Neural cell (in vitro differentiated cells): ENCODE measurements around the gene COL16A1. TPM values are rescaled to one million over a fixed set of nuclear protein-coding genes. Genes with fewer than 3 reads are reported as not detected.

ENCODE experiments used
- H2AFZ ChIP-seq: fragments of 200-600, 300-800 bp; sonication (generic), shearing (Covaris generic); 2 replicates; pipeline ENCODE4 v1.6.0; 2014; ENCODE audit warnings: low read depth, mild to moderate bottlenecking, antibody characterized with exemption, low read length, moderate library complexity
- H3F3A ChIP-seq: fragments of 200-600 bp; shearing (Covaris generic); 2 replicates; pipeline ENCODE4 v1.6.1; 2016; ENCODE audit warnings: mild to moderate bottlenecking, moderate library complexity, mixed read lengths, antibody characterized with exemption, low read length; ENCODE audit not compliant: insufficient read depth, poor library complexity, severe bottlenecking
- H3K27ac ChIP-seq: fragments of 200-600, 300-800 bp; sonication (generic), shearing (Covaris generic); 2 replicates; pipeline ENCODE4 v1.5.1; 2014; ENCODE audit warnings: mild to moderate bottlenecking, low read length, moderate library complexity
- H3K27me3 ChIP-seq: fragments of 300-800, 200-600 bp; sonication (generic), shearing (Covaris generic); 2 replicates; pipeline ENCODE4 v1.6.0; 2014; ENCODE audit warnings: mild to moderate bottlenecking, low read depth, low read length, moderate library complexity; ENCODE audit not compliant: insufficient read depth
- H3K36me3 ChIP-seq: fragments of 300-800, 200-600 bp; sonication (generic), shearing (Covaris generic); 2 replicates; pipeline ENCODE4 v1.5.1; 2014; ENCODE audit warnings: mild to moderate bottlenecking, antibody characterized with exemption, low read length, moderate library complexity; ENCODE audit not compliant: insufficient read depth
- H3K4me2 ChIP-seq: fragments of 300-800, 200-600 bp; sonication (generic), shearing (Covaris generic); 2 replicates; pipeline ENCODE4 v1.6.0; 2014; ENCODE audit warnings: mild to moderate bottlenecking, low read length
- H3K4me3 ChIP-seq: fragments of 300-800, 200-600 bp; sonication (generic), shearing (Covaris generic); 2 replicates; pipeline ENCODE4 v1.5.1; 2014; ENCODE audit warnings: mild to moderate bottlenecking, low read length, moderate library complexity
- H3K79me2 ChIP-seq: fragments of 200-600 bp; shearing (Covaris generic); replicated peaks from 2 replicates; pipeline ENCODE4 v1.6.0; 2014; ENCODE audit warnings: mild to moderate bottlenecking, low read length, moderate library complexity; ENCODE audit not compliant: insufficient read depth
- H3K9ac ChIP-seq: fragments of 300-800, 200-600 bp; sonication (generic), shearing (Covaris generic); 2 replicates; pipeline ENCODE4 v1.6.1; 2016; ENCODE audit warnings: mild to moderate bottlenecking, low read length, mixed read lengths
- H3K9me2 ChIP-seq: fragments of 200-600 bp; shearing (Covaris generic); 2 replicates; pipeline ENCODE4 v1.6.1; 2016; ENCODE audit warnings: mild to moderate bottlenecking, low read length, mixed read lengths; ENCODE audit not compliant: insufficient read depth
- H3K9me3 ChIP-seq: fragments of 200-600, 300-800 bp; sonication (generic), shearing (Covaris generic); 2 replicates; pipeline ENCODE4 v1.6.1; 2016; ENCODE audit warnings: mild to moderate bottlenecking, mixed run types, low read length, moderate library complexity, mixed read lengths
- H4K20me1 ChIP-seq: fragments of 200-600 bp; shearing (Covaris generic); 2 replicates; pipeline ENCODE4 v1.6.1; 2016; ENCODE audit warnings: mild to moderate bottlenecking, mixed run types; ENCODE audit not compliant: insufficient read depth
- EP300 ChIP-seq: fragments of 450-650 bp; conservative IDR thresholded peaks from 2 replicates; pipeline ENCODE4 v1.6.1; 2014; ENCODE audit warnings: antibody characterized with exemption, mild to moderate bottlenecking, moderate library complexity; ENCODE audit not compliant: poor library complexity, severe bottlenecking
- EZH2 ChIP-seq: fragments of 200-600, 300-800 bp; shearing (Covaris generic), sonication (generic); IDR thresholded peaks from 2 replicates; pipeline ENCODE4 v1.6.1; 2014; ENCODE audit warnings: antibody characterized with exemption, low read length, borderline replicate concordance, mild to moderate bottlenecking; ENCODE audit not compliant: insufficient read depth, poor library complexity, severe bottlenecking
- MXI1 ChIP-seq: fragments of 450-650 bp; conservative IDR thresholded peaks from 2 replicates; pipeline ENCODE4 v1.6.1; 2014; ENCODE audit warnings: antibody characterized with exemption, mild to moderate bottlenecking; ENCODE audit not compliant: poor library complexity, severe bottlenecking
- POLR2AphosphoS5 ChIP-seq: IDR thresholded peaks from 2 replicates; pipeline ENCODE4 v1.6.1; 2012
- RAD21 ChIP-seq: fragments of 450-650 bp; conservative IDR thresholded peaks from 2 replicates; pipeline ENCODE4 v1.6.1; 2014; ENCODE audit warnings: antibody characterized with exemption, mild to moderate bottlenecking, moderate library complexity
- SMC3 ChIP-seq: fragments of 450-650 bp; conservative IDR thresholded peaks from 2 replicates; pipeline ENCODE4 v1.6.1; 2014; ENCODE audit warnings: antibody characterized with exemption, mild to moderate bottlenecking, moderate library complexity; ENCODE audit not compliant: poor library complexity
- TAF1 ChIP-seq: IDR thresholded peaks from 2 replicates; pipeline ENCODE4 v1.6.1; 2012; ENCODE audit warnings: low read depth
- polyA plus RNA-seq: library from polyadenylated mRNA; depleted of rRNA; stranded (reverse); fragments of >200 nt; gene quantifications from 2 replicates; pipeline ENCODE4 v1.2.3, GENCODE V29; 2014
- TF ChIP-seq, protein P1 (sequence below): fragments of 450-650 bp; IDR thresholded peaks from 2 replicates; pipeline ENCODE4 v1.5.1; 2014; ENCODE audit warnings: antibody characterized with exemption, mild to moderate bottlenecking, moderate library complexity; ENCODE audit not compliant: poor library complexity, severe bottlenecking
- TF ChIP-seq, protein P2 (sequence below): IDR thresholded peaks from 2 replicates; pipeline ENCODE4 v1.6.1; 2012; ENCODE audit warnings: borderline replicate concordance

Gene COL16A1
- polyA plus RNA-seq, 1 donor from 2014 or later: 3.4 TPM

DNA sequence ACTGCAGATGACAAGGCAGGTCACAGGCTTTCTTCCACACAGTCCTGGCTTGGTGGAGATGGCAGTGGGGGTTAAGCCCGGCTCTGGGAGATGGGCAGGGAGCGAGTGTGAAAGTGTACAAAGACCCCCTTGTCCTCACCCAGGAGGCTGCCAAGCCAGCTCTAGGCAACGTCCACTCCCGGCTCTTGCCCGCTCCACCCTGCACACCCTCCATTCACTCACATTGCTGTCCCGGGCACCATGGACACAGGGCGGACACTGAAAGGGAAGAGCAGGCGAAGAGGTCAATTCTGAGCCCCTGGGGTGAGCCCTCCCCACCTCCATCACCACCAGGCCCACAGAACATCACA, 8.9 kb downstream of the COL16A1 start:
- Histone ChIP-seq H3F3A (no peaks in the 10 kb centered on the region), H3K9me2 (no peaks in the 10 kb centered on the region), H3K9ac (no peak overlapping the region), H3K27me3 (no peaks in the 10 kb centered on the region), H4K20me1 (no peaks in the 10 kb centered on the region), H3K79me2 (no peaks in the 10 kb centered on the region), H2AFZ (no peak overlapping the region), H3K4me2 (no peak overlapping the region), H3K9me3 (no peaks in the 10 kb centered on the region), H3K4me3 (no peak overlapping the region), H3K36me3 (no peaks in the 10 kb centered on the region), H3K27ac (no peak overlapping the region)
- TF ChIP-seq, protein P1, sequence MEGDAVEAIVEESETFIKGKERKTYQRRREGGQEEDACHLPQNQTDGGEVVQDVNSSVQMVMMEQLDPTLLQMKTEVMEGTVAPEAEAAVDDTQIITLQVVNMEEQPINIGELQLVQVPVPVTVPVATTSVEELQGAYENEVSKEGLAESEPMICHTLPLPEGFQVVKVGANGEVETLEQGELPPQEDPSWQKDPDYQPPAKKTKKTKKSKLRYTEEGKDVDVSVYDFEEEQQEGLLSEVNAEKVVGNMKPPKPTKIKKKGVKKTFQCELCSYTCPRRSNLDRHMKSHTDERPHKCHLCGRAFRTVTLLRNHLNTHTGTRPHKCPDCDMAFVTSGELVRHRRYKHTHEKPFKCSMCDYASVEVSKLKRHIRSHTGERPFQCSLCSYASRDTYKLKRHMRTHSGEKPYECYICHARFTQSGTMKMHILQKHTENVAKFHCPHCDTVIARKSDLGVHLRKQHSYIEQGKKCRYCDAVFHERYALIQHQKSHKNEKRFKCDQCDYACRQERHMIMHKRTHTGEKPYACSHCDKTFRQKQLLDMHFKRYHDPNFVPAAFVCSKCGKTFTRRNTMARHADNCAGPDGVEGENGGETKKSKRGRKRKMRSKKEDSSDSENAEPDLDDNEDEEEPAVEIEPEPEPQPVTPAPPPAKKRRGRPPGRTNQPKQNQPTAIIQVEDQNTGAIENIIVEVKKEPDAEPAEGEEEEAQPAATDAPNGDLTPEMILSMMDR: no peak
- no peak for TF ChIP-seq TAF1
- TF ChIP-seq, protein P2, sequence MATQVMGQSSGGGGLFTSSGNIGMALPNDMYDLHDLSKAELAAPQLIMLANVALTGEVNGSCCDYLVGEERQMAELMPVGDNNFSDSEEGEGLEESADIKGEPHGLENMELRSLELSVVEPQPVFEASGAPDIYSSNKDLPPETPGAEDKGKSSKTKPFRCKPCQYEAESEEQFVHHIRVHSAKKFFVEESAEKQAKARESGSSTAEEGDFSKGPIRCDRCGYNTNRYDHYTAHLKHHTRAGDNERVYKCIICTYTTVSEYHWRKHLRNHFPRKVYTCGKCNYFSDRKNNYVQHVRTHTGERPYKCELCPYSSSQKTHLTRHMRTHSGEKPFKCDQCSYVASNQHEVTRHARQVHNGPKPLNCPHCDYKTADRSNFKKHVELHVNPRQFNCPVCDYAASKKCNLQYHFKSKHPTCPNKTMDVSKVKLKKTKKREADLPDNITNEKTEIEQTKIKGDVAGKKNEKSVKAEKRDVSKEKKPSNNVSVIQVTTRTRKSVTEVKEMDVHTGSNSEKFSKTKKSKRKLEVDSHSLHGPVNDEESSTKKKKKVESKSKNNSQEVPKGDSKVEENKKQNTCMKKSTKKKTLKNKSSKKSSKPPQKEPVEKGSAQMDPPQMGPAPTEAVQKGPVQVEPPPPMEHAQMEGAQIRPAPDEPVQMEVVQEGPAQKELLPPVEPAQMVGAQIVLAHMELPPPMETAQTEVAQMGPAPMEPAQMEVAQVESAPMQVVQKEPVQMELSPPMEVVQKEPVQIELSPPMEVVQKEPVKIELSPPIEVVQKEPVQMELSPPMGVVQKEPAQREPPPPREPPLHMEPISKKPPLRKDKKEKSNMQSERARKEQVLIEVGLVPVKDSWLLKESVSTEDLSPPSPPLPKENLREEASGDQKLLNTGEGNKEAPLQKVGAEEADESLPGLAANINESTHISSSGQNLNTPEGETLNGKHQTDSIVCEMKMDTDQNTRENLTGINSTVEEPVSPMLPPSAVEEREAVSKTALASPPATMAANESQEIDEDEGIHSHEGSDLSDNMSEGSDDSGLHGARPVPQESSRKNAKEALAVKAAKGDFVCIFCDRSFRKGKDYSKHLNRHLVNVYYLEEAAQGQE: no peak
- TF ChIP-seq EZH2: no peak
- TF ChIP-seq EP300: no peak
- no peak for TF ChIP-seq MXI1
- TF ChIP-seq SMC3: no peak
- no peak for TF ChIP-seq POLR2AphosphoS5
- no peak for TF ChIP-seq RAD21

DNA sequence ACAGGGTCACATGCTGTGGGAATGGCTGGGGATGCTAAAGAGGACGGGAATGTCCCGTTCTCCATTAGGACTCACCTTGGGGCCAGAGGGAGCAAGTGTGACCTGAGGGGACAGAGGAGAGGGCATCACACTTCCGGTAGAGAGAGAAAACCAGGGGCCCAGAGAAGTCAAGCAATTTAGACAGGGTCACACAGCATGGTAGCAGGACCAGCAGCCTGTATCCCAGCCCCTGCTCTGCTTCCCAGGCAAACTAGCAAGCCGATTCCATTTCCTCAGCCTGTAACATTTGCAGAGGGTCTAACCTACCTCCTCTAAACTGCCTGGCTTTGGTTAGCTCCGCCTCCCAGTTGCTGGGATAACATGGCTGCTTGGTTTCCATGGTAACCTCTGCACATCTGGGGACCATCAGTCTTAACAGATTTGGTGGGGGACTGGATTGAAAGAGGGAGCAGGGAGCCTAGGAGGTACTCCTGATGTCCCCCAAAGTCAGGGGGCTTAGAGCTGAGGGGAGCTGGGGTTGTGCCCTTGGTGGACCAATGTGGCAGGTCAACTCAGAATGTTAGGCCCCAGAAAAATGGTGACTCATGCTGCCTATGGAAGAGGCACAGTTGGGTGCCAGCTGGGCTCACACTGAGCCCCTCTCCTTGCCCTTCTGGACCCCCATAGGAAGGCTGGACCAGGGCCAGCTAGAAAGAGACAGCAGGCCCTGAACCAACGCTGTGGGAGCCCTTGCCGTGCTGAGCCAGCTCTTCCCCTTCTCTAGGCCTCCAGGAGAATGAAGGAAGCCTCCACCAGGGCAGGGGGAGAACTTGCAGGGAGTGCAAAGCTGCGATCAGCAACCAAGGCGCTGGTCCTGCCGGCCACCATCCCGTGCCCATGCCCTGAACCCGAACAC, 9.5 kb downstream of the COL16A1 start:
- Histone ChIP-seq H2AFZ (no peak overlapping the region), H3K9me3 (no peaks in the 10 kb centered on the region), H3K9me2 (no peaks in the 10 kb centered on the region), H3K36me3 (no peaks in the 10 kb centered on the region), H3K27me3 (no peaks in the 10 kb centered on the region), H3F3A (no peaks in the 10 kb centered on the region), H3K9ac (no peak overlapping the region), H3K4me2 (no peak overlapping the region), H3K27ac (no peak overlapping the region), H4K20me1 (no peaks in the 10 kb centered on the region), H3K79me2 (no peaks in the 10 kb centered on the region), H3K4me3 (no peak overlapping the region)
- TF ChIP-seq MXI1: no peak
- no peak for TF ChIP-seq SMC3
- TF ChIP-seq POLR2AphosphoS5: no peak
- no peak for TF ChIP-seq EP300
- TF ChIP-seq, protein P2: no peak
- no peak for TF ChIP-seq RAD21
- TF ChIP-seq TAF1: no peak
- no peak for TF ChIP-seq EZH2
- TF ChIP-seq, protein P1: no peak
